Stimulated activated CD8-positive, alpha-beta memory T cell treated with anti-CD3 and anti-CD28 coated beads, Interleukin-15, amount 100 ng/mL, for 24 hours (primary cell): ENCODE data around the gene LINGO1.

ENCODE experiments used
- DNase-seq: peaks from one replicate; pipeline ENCODE4 v3.0.0-alpha.2; 2020; ENCODE audit warnings: low read depth

Gene LINGO1

DNA sequence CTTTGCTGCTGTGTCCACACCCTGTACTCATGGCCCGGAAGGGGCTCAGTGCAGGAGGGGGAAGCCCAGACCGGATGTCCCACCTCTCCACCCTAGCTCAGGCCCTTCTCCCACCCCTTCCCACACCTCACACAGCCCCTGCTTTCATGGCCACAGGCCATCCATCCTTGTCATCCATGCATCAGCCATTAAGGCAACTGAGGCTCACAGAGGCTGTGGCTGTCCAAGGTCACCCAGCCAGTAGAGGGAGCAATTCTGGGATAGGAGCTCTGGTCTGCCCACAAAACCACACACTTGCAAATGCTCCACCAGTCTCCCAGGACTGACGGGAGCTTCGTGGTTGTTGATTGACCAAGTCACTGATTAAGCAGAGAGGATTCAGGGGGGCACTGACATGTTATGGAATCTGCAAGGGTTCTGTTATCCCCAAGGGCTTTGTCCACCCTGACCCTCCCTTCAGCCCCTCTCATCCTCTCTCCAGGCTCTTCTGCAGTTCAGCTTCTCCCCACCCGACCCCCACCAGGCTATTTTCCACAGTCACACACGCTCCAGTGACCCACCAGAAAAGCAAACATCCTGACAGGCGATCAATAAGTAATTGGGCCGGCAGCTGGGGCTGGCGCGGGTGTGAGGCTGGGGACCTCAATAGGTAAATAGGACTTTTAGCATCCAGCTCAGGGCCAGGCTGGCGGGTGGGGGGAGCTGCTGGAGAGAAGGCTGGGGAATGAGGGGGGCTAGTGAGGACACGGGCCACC is 15.1 kb downstream of the LINGO1 start:
- DNase-seq, result no peak

DNA sequence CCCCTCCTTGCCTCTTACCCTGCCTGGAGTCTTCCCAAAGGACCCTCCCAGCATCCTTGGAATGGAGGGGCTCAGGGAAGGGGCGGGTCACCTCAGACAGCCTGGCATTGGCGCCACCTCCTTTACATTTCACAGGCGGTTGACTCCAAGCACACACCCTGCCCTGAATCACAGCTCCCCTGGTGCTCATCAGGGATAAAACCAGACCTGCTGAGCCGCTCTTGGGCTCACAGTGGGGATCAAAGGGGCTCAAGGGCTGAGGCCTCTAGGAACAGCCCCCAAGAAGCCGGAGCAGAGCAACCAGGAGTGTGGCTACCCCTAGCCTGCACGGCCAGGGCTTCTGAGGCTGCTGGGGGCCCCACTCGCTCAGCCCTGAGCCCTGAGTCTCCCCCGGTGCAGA is 16.6 kb downstream of the LINGO1 start:
- no peak for DNase-seq

DNA sequence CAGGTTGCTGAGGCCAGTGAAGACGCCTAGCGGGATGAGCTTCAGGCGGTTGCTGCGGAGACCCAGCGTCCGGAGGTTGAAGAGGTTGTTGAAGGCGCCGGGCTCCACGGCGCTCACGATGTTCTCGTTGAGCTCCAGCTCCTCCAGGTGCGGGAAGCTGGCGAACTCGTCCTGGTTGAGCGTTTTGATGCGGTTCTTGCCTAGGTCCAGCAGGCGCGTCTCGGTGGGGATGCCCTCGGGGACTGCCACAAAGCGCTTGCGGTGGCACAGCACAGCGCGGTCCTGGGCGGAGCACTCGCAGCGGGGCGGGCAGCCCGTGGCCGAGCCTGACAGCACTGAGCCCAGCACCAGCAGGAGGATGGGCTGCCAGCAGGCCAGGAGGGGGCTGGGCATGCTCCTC is 17.2 kb downstream of the LINGO1 start:
- no peak for DNase-seq

DNA sequence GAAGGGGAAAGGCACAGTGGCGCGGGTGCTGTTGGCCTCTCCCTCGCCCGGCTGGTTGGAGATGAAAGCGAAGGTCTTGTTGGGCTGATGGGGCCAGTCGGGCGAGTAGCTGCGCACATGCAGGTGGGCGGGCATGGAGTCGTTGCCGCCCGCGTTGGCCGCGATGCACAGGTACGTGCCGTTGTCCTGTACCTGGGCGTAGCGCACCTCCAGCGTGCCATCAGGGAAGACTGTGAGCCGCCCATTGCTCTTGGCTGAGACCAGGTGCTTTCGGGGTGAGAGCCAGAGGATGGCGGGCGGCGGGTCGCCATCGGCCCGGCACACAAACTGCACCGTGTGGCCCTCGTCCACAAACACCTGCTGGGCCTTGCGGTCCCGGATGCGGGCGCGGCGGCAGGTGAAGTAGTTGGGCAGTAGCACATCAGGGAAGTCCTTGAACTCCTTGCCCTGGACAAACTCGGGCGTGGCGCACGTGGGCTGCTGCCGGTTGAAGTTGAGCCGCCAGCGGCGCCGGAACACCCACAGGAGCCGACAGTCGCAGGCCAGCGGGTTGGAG is 18.4 kb downstream of the LINGO1 start:
- DNase-seq, result no peak

DNA sequence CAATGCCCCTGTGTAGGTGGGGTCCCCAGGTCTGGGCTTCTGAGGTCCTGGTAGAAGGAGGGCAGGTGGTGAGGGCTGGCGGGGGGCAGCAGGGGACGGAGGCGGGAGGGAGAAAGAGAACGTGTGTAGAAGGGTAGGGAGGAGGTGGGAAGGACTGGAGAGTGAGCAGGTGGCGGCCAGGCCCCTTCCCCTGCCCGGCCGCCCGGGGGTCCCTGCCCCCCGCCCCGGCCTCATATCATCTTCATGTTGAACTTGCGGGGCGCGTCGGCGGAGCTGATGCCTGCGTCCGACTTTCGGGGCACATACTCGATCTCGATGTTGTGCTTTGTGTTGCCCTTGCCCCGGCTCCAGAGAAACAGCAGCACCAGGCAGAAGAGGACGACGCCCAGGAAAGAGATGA is 18.9 kb downstream of the LINGO1 start:
- no peak for DNase-seq

DNA sequence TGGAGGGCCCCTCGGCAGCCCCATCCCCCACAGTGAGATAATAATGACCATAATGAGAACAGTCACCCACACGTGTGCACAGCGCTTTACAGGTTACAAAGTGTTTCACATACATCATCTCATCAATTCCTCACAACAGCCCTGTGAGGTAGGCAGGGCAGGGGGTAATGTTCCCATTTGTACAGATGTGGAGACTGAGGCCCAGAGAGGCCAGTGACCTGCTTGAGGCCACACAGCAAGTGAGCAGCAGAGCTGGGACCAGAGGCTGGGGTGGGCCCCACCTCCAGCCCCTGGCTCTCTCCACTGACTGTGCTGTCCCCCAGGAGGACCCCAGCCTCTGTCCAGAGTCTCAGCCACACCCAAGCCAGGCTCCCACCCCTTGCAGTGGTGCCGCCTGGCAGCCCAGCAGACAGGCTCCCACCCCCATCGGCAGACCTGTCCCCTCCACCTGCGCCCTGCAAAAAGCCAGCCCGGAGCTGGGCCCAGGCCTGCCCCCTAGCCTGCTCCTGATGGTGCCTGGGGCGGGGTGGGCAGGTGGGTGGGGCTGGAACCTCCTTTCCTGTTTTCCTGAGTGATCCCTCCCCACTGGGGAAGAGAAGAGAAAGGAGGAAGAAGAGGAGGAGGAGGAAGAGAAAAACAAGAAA is 19.6 kb downstream of the LINGO1 start:
- DNase-seq, result no peak

DNA sequence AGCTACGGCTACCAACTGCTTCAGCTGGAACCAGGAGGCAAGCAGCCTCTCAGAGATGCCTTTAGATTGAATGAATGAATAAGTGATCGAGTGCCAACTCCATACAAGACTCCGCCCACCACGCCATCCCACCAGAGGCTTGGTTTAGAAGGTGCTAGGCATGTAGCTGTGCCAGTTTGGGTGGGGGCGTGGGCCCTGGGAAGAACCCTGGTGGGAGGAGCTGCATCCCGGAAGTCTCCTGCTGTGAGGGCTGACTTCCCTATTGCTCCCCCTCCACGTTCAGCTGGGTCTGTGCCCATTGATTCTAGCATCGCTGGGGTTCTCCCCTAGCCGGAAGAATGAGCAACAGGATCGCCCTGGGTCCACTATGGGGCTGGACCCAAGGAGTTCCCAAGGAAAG is 20.9 kb downstream of the LINGO1 start:
- no peak for DNase-seq

DNA sequence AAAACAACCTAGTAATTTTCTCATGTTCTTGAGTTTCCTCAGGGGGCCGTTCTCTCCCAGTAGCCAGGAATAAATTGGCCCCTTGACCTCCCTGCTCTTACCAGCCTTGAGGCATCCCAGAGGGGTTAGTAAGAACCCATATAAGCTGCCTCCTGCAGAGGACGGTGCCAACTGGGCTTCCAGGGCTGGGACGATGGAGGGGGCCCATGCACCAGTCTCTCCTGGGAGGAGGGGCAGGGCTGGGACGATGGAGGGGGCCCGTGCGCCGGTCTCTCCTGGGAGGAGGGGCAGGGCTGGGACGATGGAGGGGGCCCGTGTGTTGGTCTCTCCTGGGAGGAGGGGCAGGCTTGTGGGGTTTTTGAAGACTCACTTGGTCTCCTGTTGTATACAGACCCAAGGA is 22.0 kb downstream of the LINGO1 start:
- DNase-seq, result no peak

DNA sequence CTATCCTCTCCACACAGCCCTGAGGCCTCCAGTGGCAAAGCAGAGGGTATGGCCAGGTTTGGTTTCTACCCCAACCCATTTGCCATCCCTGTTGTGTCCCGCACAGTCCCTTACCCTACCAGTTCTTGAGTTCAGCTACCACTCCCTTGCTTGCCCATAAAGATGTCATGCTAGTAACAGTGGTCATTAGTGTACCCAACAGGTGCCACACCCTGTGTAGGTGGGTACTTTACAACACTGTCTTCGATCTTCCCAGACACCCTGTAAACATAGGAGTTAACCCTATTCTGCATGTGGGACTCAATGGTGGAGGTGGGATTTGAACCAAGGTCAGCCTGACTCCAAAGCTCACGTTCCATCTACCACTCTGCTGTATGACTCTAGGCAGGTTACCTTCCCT is 23.2 kb downstream of the LINGO1 start:
- no peak for DNase-seq

DNA sequence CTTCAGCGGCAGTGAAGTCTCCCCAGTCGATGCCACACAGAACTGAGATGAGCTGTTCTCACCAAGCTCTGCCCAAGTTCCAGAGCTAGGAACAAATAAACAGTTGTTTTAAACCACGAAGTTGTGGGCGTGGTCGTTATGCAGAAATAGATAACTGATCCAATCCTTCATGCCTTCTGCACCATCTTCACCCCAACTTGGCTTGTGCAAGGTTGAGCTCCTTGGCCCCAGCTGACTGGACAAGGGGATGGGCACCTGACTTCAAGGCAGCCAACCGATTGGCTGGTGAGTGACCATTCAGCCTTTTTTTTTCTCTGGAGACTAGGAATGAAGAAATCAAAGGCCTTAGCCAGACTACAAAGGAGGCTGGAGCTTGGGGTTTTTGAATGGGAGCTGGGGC is 23.9 kb downstream of the LINGO1 start:
- DNase-seq, result no peak

DNA sequence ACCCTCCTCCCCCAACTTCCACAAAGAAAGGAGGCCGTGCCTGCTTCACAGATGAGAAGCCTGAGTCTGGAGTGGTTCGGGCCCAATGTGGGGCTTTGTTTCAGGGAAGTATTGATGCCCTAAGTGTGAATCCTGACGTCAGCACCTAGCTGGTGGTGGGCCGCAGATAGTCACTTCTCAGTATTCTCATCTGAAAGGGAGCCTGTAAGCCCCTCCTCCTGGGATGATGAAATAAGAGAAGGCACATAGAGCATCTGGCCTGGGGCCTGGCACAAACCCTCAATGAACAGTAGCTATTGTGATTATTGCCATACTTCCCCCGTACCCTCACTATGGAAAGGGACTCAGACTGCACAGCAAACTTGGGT is 24.8 kb downstream of the LINGO1 start:
- DNase-seq, result no peak

DNA sequence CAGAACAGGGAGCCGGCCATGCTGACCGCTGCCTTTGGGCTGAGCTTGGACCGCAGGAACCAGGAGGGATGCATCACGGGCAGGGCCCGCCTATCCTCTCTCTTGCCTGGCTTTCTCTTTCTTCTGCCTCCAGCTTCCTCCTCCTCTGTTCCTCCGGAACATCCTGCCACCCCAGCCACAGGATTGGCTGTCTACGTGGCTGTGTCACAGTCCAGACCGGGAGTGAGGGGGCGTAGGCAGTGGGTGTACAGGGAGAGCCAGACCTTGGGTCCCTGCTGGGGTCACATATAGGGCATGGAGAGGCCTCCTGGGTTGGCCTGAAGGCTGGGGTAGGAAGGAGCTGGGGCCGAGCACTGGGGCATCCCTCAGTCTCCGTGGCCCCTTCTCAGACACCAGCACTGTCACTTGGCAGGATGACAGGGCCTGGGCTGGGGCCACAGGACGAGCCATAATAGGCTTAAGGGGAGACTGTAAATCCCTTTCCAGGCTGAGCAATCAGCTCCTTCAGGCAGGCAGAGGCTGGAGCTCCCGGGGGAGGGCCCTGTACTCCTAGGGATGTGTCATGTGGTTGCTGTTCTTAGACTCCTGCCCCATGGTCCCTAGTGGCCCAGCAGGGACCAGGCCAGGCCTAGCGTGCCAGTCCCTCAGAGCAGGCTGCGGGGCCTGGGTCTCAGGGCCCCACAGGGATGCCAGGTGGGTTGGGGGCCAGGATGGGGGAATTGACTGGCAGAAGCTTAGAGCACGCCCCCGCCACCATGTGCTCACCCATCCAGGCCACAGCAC is 25.4 kb downstream of the LINGO1 start:
- no peak for DNase-seq

DNA sequence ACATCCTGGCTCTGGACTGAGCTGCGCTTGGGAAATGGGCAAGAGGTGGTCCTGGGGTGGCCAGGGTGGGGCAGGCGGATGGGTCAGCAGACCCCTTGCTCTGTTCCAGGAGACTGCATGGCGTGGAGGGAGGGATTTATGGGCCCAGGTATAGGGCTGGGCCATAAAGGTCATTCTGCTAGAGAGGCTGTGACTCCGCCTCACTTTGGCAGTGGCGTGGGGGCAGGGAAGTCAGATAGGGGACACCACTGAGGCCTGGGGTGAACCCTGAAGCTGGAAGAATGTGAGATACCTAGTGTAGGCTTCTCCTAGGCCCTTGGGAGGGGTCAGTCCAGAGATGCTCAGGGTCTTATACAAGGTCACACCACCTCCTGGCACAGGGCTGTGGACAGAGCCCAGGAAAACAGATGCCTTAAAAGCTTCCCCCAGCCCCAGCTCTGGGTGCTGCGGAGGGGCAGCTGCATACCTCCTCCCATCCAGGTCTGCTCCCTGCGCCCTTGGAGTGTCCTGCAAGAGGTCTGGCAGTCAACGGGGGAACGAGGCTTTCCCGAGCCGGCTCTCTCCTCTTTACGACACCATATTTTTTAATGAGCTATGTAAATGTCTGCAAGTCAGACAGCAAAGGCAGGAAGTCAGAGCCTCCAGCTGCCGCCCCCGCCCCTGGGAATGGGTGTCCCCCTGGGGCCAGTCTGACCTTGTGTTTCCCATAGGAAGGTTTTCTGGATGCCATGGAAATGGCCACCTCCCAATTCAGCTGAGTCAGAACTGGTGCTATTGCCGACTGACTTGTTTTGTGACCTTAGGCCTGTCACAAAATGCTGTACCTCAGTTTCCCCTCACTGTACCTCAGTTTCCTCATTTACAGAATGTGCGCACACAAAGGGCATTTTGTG is 26.3 kb downstream of the LINGO1 start:
- DNase-seq, result no peak

DNA sequence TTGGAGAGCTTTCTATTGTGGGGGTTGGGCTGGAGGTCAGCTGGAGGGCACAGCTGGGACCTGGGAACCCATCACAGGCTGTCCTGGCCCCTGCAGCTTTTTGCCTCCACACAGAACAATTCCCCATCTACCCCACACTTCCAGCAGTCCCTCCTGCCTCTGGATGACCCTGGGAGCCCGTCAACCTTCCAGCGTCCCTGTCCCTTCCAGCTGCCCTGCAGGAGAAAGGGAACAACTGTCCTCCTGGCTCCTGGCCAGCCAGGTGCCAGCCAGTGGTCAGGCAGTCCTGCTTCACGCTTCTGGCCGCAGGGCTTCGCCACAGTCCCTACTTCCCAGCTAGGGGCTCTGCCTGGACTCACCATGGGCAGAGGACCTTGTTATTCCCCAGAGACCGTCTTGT is 27.2 kb downstream of the LINGO1 start:
- no peak for DNase-seq

DNA sequence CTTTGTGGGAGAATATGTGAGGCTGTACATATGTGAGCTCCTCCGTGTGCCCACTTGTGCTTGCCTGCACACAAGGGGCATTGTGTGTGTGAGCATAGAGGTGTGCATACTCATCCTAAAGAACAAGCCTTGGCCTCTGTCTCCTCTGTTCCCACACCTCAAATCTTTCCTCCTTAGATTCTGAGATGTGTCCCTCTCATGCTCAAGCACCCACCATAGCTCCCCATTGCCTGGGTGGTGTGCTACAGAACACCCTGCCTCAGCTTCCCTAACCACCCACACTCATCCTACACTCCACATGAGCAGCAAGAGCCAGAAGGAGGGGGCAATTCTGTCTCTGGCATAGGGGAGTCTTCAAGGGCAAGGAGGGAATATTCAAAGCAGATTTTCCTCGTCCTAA is 27.7 kb downstream of the LINGO1 start:
- DNase-seq, result no peak

DNA sequence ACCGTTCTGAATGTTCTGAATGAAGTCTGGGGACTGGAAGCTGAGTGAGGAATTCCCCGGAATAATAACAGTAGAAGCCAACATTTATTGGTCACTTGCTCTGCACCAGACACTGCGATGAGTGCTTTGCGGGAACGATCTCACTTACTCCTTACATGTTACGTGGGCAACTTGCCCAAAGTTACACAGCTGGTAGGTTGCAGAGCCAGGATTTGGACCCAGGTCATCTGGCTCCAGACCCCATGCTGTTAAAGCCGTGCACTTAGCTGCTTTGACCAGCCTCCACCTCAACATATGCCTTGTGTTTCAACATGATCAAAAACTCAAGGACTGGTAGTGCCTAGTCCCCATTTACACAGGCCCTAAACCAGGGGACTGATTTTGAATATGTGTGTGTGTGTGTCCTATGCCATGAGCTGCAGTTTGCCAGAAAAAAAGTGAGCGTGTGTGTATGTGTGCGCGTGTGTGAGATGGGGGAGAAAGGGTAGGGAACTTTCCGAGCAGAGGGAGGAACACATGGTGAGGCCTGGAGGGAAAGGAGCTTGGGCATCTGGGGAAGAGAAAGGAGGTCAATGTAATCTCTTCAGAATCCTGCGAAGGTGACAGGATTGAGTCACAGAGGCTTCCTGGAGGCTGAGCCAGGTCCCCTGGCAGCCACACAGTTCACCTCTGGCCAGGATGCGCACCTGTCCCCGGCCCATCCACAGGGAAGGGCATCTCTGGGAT is 28.9 kb downstream of the LINGO1 start:
- no peak for DNase-seq

DNA sequence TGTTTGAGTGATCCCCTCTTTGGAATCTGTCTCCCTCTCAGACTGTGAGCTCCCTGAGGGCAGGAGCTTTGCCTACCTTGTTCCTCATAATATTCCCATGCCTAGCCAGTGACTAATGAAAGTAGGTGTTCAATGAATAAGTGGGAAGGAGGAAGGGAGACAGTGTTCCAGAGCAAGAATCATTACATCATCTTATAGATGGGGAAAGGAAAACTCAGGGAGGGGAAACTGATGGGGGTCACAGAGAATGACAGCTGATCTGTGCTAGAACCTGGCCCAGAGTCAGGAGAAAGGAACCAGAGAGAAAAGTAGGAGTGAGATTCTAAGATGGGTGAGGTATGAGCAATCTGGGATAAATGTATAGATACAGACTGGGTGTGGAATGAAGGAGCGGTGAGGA is 29.9 kb downstream of the LINGO1 start:
- no peak for DNase-seq

DNA sequence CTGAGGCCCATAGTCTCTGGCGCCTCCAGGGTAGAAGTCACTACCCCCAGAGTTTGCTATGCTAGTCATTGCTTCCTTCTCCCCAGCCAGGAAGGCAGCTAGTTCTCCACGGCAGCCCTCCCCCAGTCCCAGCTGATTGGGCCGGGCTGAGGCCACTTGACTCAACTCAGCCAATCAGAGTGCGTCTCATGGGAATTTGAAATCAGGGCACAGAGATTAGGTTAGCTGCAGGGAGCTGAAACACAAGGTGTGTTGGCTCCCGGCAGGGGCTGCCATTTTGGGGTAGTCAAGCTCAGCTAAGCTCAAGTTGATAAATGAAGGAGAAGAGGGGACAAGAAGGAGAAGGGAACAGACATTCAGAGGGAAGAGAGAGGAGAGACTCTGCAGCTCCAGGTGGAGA is 32.8 kb downstream of the LINGO1 start:
- no peak for DNase-seq

DNA sequence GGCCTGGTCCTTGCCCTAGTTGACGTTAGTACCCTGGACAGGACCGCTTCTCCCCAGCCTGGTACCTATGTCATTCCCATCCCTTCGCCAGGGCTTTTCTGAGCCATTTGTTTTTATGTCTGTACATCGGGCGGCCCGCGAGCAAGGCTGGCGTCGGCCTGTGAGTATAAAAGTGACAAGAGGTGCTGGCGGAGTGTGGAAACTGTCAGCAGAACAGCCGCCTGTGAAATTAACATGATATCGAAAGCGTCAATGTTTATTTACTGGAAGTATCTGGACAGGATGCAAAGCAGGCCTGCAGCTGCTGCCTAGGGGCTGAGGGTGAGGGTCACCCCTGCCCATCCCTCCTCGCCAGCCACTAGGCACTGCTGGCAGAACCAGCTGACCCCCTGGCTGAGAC is 33.4 kb downstream of the LINGO1 start:
- no peak for DNase-seq

DNA sequence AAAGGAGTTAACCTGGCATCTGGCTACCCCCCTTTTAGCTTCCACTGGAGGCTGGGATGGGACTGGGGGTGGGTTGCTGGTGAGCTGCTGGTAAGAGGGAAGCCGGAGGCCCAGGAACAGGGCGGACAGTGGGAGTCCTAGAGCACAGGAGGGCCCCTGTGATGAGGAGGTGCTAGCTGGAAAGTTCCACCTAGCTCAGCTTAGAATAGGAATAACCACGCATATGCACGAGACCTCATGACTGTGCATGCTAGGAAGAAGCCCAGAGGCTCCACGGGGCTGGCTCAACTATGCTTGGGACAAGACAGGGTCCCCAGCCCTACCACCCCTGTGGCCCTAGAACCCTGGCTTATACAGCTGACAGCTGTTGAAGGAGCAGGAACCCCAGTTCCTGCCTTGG is 34.1 kb downstream of the LINGO1 start:
- no peak for DNase-seq

DNA sequence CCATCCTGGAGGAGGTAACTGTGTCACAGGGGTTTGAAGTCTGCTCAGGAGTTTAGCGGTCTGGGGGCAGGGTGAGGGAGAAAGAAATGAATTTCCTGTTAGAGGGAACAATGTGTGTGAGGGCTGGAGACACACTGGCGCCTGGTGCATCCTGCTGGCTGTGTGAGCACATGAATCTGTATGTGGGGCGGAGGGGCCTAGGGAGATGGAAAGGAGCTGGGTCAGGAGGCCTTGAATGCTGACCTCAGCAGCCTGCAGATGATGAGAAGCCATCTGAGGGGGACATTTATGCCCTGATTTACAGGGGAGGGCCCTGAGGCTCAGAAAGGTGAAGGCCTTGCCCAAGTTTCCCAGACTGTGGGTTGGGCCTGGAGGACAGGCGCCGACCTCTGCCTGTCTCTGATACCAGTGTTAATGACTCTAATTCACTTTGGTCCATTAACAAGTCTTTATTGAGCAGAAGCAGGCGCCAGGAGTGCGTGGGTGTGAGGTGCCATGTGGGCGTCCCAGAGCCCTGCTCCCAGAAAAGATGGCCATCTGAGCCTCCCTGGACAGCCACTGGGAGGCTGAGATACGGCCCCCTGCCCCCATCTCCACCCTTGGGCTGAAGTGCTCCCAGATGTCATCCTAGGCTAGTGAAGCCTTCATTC is 34.8 kb downstream of the LINGO1 start:
- DNase-seq, result no peak
